Mesenchymal stem cell (in vitro differentiated cells and primary cell): Measurements from ENCODE around the gene TADA3.

Experiments used
- DNase-seq: peaks from one replicate; pipeline ENCODE4 v3.0.0-alpha.2; 2013
- H2AFZ ChIP-seq: one replicate; pipeline ENCODE4 v1.6.1; 2013; ENCODE audit warnings: low read depth, mild to moderate bottlenecking, control low read depth, inconsistent platforms, low read length, moderate library complexity
- H2AK5ac ChIP-seq: 2 replicates; pipeline ENCODE4 v1.6.1; 2013; ENCODE audit warnings: low read length, moderate library complexity, mild to moderate bottlenecking, inconsistent platforms; ENCODE audit not compliant: severe bottlenecking
- H2BK120ac ChIP-seq: one replicate; pipeline ENCODE4 v1.6.1; 2013; ENCODE audit warnings: low read depth, mild to moderate bottlenecking, inconsistent platforms, low read length, moderate library complexity
- H2BK12ac ChIP-seq, 2 experiments: one replicate each; pipeline ENCODE4 v1.6.1; 2013; ENCODE audit warnings: inconsistent platforms in 2 of 2, low read length in 2 of 2, mild to moderate bottlenecking in 2 of 2, moderate library complexity in 2 of 2, control low read depth in 1 of 2
- H2BK15ac ChIP-seq: one replicate; pipeline ENCODE4 v1.6.1; 2013; ENCODE audit warnings: mild to moderate bottlenecking, low read depth, inconsistent platforms; ENCODE audit not compliant: poor library complexity, severe bottlenecking
- H2BK5ac ChIP-seq: 2 replicates; pipeline ENCODE4 v1.6.1; 2013; ENCODE audit warnings: low read depth, mild to moderate bottlenecking, low read length, control low read depth, inconsistent platforms; ENCODE audit not compliant: poor library complexity, severe bottlenecking
- H3K14ac ChIP-seq, 2 experiments: one replicate each; pipeline ENCODE4 v1.6.1; 2013; ENCODE audit warnings: inconsistent platforms in 2 of 2, low read length in 2 of 2, control low read depth in 1 of 2, mild to moderate bottlenecking in 1 of 2, moderate library complexity in 1 of 2
- H3K18ac ChIP-seq, 2 experiments: one replicate each; pipeline ENCODE4 v1.6.1; 2013; ENCODE audit warnings: inconsistent platforms in 2 of 2, low read length in 2 of 2, control low read depth in 1 of 2, low read depth in 1 of 2, mild to moderate bottlenecking in 1 of 2
- H3K23ac ChIP-seq, 2 experiments: one replicate each; pipeline ENCODE4 v1.6.1; 2013; ENCODE audit warnings: inconsistent platforms in 2 of 2, low read length in 2 of 2, mild to moderate bottlenecking in 2 of 2, moderate library complexity in 2 of 2, control low read depth in 1 of 2
- H3K27ac ChIP-seq: 2 replicates; pipeline ENCODE4 v1.5.1; 2013; ENCODE audit warnings: mild to moderate bottlenecking, moderate library complexity, low read length, control low read depth, inconsistent platforms; ENCODE audit not compliant: poor library complexity, severe bottlenecking
- H3K27me3 ChIP-seq, 2 experiments: 2 replicates each; pipeline versions ENCODE4 v1.6.1 to v1.7.0; 2013; ENCODE audit warnings: low read length in 2 of 2, mild to moderate bottlenecking in 2 of 2, moderate library complexity in 2 of 2, control low read depth in 1 of 2, inconsistent platforms in 1 of 2; ENCODE audit not compliant: control insufficient read depth in 1 of 2, insufficient read depth in 1 of 2
- H3K36me3 ChIP-seq, 2 experiments: 2 replicates each; pipeline versions ENCODE4 v1.6.1 to v1.7.0; 2013; ENCODE audit warnings: low read length in 2 of 2, control low read depth in 1 of 2, inconsistent platforms in 1 of 2, low read depth in 1 of 2, mild to moderate bottlenecking in 1 of 2; ENCODE audit not compliant: insufficient read depth in 2 of 2, control insufficient read depth in 1 of 2
- H3K4ac ChIP-seq, 2 experiments: one replicate each; pipeline ENCODE4 v1.6.1; 2013; ENCODE audit warnings: inconsistent platforms in 2 of 2, low read length in 2 of 2, mild to moderate bottlenecking in 2 of 2, moderate library complexity in 2 of 2, control low read depth in 1 of 2, low read depth in 1 of 2
- H3K4me1 ChIP-seq: 2 replicates; pipeline ENCODE4 v1.6.1; 2013; ENCODE audit warnings: low read depth, low read length, control low read depth; ENCODE audit not compliant: control insufficient read depth, insufficient read depth
- H3K4me2 ChIP-seq: 2 replicates; pipeline ENCODE4 v1.6.1; 2013; ENCODE audit warnings: low read length, mild to moderate bottlenecking, inconsistent platforms; ENCODE audit not compliant: poor library complexity, severe bottlenecking
- H3K4me3 ChIP-seq, 2 experiments: 2 replicates each; pipeline versions ENCODE4 v1.5.1 to v1.7.0; 2013; ENCODE audit warnings: low read length in 2 of 2, mild to moderate bottlenecking in 2 of 2, control low read depth in 1 of 2, low read depth in 1 of 2; ENCODE audit not compliant: insufficient read depth in 1 of 2
- H3K79me1 ChIP-seq: replicated peaks from 2 replicates; pipeline ENCODE4 v1.6.1; 2013; ENCODE audit warnings: mild to moderate bottlenecking, control low read depth, low read length, inconsistent platforms; ENCODE audit not compliant: poor library complexity, severe bottlenecking
- H3K9ac ChIP-seq: 2 replicates; pipeline ENCODE4 v1.7.0; 2013; ENCODE audit warnings: mild to moderate bottlenecking, low read length, moderate library complexity
- H3K9me3 ChIP-seq: 2 replicates; pipeline ENCODE4 v1.7.0; 2013; ENCODE audit warnings: mild to moderate bottlenecking, low read length; ENCODE audit not compliant: control insufficient read depth
- H4K8ac ChIP-seq: one replicate; pipeline ENCODE4 v1.6.1; 2013; ENCODE audit warnings: inconsistent platforms, mild to moderate bottlenecking, low read length, moderate library complexity
- H4K91ac ChIP-seq: one replicate; pipeline ENCODE4 v1.6.1; 2013; ENCODE audit warnings: mild to moderate bottlenecking, low read length, inconsistent platforms
- WGBS: methylation state at CpG from one replicate; pipeline ENCODE4 v1.1.7; 2013; ENCODE audit warnings: mixed read lengths; 5-methylcytosine and 5-hydroxymethylcytosine counted together

TADA3 gene

DNA sequence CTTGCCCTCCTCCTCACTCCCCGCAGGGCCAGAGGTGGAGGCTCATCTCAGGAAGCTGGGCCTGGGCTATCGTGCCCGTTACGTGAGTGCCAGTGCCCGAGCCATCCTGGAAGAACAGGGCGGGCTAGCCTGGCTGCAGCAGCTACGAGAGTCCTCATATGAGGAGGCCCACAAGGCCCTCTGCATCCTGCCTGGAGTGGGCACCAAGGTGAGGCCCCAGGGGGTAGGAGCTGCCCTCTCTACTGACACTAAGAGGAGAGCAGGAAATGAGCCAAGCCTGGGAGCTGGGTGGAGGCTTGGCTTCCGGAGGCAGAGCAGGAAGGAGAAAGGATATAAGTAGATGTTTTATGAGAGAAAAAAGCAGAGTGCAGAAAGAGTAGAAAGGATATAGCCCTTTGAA, 37.6 kb downstream of the TADA3 start:
- 87% methylated on average over 8 of the region's 8 CpGs for WGBS
- Histone ChIP-seq H3K27me3 (no peaks in the 10 kb centered on the region), H3K27ac (no peak overlapping the region), H3K79me1 (peaks cover 22% of the 10 kb centered on the region), H2AK5ac (no peak overlapping the region), H3K4me3 (no peak overlapping the region), H3K36me3 (peaks cover 50 to 71% of the 10 kb centered on the region in 2 experiments), H3K4me1 (peaks cover 13% of the 10 kb centered on the region), H3K23ac (no peak overlapping the region), H4K91ac (no peak overlapping the region), H2AFZ (no peak overlapping the region), H3K14ac (no peak overlapping the region), H3K4ac (no peak overlapping the region), H4K8ac (peak overlapping the region; percentile 4), H2BK120ac (no peak overlapping the region), H3K18ac (no peak overlapping the region), H3K4me2 (no peak overlapping the region), H3K9ac (peak overlapping the region; percentile 22), H2BK12ac (no peak overlapping the region), H2BK15ac (no peak overlapping the region), H2BK5ac (no peak overlapping the region), H3K9me3 (no peaks in the 10 kb centered on the region)
- DNase-seq = no peak

DNA sequence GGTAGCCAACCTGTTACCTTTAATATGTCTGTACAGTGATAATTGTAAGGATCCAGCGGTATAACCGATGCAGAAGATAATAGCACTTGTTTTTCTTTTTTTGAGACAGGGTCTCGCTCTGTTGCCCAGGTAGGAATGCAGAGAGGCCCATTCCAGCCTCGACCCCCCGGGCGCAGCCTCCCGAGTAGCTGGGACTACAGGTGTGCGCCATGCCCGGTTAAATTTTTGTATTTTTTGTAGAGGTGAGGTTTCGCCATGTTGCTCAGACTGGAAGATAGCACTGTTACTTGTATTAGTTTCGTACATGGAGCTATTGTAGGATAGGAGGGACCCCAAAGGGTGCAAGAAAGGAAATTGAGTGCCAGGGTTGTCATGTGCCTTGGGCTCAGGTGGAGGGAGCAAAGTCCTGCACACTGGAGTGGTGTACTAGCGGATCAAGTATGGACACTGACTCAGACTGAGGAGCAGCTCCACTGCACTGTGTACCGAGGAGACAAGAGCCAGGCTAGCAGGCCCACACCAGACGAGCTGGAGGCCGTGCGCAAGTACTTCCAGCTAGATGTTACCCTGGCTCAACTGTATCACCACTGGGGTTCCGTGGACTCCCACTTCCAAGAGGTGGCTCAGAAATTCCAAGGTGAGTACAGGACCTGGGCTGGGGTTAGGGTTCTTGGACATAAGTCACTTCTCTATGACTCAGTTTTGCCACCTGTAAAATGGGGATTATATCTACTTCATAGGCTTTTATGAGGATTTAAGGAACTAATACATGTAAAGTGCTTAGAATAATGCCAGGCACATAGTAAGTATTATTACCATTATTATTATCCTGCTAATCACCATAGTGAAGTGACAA, 41.5 kb downstream of the TADA3 start:
- WGBS = 56% methylated on average over 17 of the region's 17 CpGs
- DNase-seq = peak; percentile 49
- peak overlapping the region in 1 of 2 experiments; percentile 53 for H3K4ac ChIP-seq

GRCh38 chr3:9749645-9750555, 42.4 kb downstream of the TADA3 start, which contains the start of gene OGG1:
Gene OGG1, plus strand, starts transcription at chr3:9749952. Its CDS starts 335 bp downstream, at chr3:9750287.
- peak within 1 kb of the TSS; percentile 81 to 100 for H3K4me3 ChIP-seq
- H2BK15ac ChIP-seq = peak within 1 kb of the TSS; percentile 88
- peak within 1 kb of the TSS; percentile 49 for H2AK5ac ChIP-seq
- H3K4me2 ChIP-seq = peak within 1 kb of the TSS; percentile 86
- under 1% methylated on average over 58 of the region's 60 CpGs for WGBS
- peak within 1 kb of the TSS; percentile 68 for H2BK5ac ChIP-seq
- peak within 1 kb of the TSS in 1 of 2 experiments; percentile 77 for H3K23ac ChIP-seq
- peak within 1 kb of the TSS; percentile 64 to 78 for H2BK12ac ChIP-seq
- peak within 1 kb of the TSS; percentile 97 for H3K27ac ChIP-seq
- peak within 1 kb of the TSS; percentile 95 for H4K8ac ChIP-seq
- peak within 1 kb of the TSS; percentile 93 for H3K9ac ChIP-seq
- peak; percentile 99 for DNase-seq
- peak within 1 kb of the TSS; percentile 82 to 88 for H3K4ac ChIP-seq
- H3K4me1 ChIP-seq = peaks cover 29% of the 10 kb centered on the region
- H3K36me3 ChIP-seq = peaks cover 51 to 68% of the 10 kb centered on the region in 2 experiments
- H3K18ac ChIP-seq = peak within 1 kb of the TSS; percentile 90 to 93
- peak within 1 kb of the TSS; percentile 62 for H2AFZ ChIP-seq
- H3K14ac ChIP-seq = peak within 1 kb of the TSS in 1 of 2 experiments; percentile 93
- H3K27me3 ChIP-seq = no peaks in the 10 kb centered on the region
- H3K79me1 ChIP-seq = peaks cover 31% of the 10 kb centered on the region
- peak within 1 kb of the TSS; percentile 97 for H4K91ac ChIP-seq
- peak within 1 kb of the TSS; percentile 76 for H2BK120ac ChIP-seq
- no peaks in the 10 kb centered on the region for H3K9me3 ChIP-seq

More for the DNA sequence above, 41.5 kb downstream of the TADA3 start:
- peak overlapping the region; percentile 61 for H4K8ac ChIP-seq
- H3K4me2 ChIP-seq = peak overlapping the region; percentile 86
- H3K36me3 ChIP-seq = peaks cover 43 to 63% of the 10 kb centered on the region in 2 experiments
- H3K4me1 ChIP-seq = peaks cover 26% of the 10 kb centered on the region
- no peak overlapping the region for H3K23ac ChIP-seq
- peaks cover 30% of the 10 kb centered on the region for H3K79me1 ChIP-seq
- H3K18ac ChIP-seq = peak overlapping the region in 1 of 2 experiments; percentile 90
- peak overlapping the region; percentile 62 for H2AFZ ChIP-seq
- H3K27ac ChIP-seq = peak overlapping the region; percentile 89
- H2BK120ac ChIP-seq = peak overlapping the region; percentile 76
- H2BK12ac ChIP-seq = no peak overlapping the region
- H4K91ac ChIP-seq = peak overlapping the region; percentile 43
- H2BK5ac ChIP-seq = no peak overlapping the region
- peak overlapping the region; percentile 81 to 100 for H3K4me3 ChIP-seq
- H3K14ac ChIP-seq = no peak overlapping the region
- peak overlapping the region; percentile 88 for H2BK15ac ChIP-seq
- H3K9ac ChIP-seq = peak overlapping the region; percentile 93
- H3K9me3 ChIP-seq = no peaks in the 10 kb centered on the region
- H2AK5ac ChIP-seq = peak overlapping the region; percentile 4
- no peaks in the 10 kb centered on the region for H3K27me3 ChIP-seq
